ENCODE data around the gene CFAP100.

CFAP100 gene

DNA sequence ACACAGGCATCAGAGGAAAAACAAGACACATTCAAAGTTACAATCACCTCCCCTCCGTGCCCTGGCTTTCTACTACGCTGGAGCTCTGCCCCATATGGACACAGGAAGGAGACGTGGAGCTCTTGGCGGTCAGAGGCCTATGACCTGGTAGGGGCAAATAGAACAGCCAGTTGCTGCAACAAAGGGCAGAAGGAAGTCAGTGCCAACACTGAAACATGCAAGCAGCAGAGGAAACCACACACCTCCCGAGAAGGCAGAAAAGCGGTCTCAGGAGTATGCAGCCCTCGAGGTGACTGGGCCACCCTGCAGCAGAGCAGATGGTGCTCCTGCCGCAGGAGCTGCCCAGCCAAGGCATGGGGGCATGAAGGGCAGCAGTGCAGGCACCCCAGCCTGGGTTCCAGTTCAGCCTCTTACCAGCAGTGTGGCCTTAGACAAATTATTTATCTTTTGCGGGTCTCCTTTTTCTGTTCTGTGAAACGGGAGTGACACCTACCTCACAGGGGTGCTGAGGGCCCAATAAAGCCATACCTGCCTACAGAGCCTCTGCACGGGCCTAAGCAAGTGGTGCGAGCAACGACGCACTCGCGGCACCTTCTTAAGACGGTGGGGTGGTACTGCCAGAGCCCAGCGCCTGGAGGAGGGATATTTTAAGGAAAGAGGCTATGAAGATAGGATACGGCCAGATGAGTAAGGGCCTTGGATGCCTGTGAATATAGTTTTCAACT, 72.3 kb downstream of the CFAP100 start:
- DNase-seq: peak; percentile 39

DNA sequence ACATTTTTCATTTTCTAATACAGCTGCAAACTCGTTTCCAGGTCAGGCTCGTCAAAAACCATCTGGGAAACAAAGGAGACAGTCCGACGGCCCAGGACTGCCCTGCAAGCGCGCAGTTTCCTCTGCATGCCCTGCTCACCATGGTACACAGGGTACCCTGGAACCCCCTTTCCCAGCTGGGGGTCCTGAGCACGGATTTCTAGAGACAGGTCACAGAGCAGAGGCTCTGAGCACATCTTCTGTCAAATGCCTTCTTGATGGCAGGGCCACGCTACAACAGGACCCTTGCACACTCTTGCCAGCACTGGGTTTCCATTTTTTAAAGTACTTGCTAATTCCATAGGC, 72.9 kb downstream of the CFAP100 start:
- no peak for DNase-seq

DNA sequence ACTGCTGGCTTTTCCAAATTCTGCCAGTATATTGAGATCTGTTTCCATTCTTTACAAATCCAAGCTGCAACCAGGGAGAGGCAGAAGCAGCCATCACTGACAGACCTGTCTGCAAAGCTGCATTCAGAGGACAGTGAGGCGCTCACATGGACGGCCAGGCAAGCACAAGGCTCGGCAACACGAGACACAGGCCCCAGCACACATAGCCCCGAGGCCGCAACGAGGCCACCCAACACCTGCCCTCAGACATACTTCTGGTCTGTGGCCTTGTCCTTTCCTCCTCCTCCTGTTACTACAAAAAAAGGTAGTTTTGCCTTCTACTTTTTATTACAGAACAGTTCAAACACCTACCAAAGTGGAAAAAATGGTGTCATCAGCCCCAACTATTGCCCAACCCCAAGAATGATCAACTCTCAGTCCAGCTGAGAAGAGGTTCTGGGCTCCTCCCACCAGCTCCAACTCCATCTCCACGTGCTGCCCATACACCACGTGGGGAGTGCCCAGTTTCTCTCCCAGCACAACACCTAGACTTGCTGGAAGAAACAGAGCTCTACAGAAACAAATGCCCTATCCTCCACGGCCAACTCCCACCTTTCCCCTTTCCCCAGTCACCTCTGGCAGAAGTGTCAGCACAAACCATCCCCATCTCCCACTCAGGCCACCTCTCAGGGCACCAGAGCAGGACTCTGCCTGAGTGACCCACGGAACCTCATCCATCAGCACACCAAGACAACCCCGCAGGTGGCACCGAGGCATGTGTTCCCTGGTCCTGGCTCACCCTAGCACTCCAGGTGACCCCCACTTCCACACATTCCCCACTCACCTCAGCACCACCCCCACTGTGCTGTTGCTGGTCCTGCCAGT, 73.6 kb downstream of the CFAP100 start:
- DNase-seq: peak; percentile 76

DNA sequence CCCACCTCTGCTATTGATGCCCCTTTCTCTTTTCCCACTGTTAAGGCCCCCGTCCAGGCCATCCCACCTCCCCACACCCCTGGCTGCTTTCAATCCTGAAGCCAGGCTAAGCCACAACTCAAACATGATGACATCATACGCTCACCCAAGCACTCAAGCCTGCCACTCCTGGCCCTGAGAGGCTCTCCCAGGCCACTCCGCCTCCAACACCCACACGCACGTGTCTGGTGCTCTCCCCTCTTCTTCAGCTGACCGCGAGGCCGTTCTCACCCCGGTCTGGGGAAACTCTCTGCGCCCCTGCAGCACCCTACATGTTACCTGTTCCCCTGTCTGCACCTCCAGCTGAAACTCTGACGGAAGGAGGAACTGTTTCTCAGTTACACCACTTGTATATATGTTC, 74.8 kb downstream of the CFAP100 start:
- DNase-seq: no peak

DNA sequence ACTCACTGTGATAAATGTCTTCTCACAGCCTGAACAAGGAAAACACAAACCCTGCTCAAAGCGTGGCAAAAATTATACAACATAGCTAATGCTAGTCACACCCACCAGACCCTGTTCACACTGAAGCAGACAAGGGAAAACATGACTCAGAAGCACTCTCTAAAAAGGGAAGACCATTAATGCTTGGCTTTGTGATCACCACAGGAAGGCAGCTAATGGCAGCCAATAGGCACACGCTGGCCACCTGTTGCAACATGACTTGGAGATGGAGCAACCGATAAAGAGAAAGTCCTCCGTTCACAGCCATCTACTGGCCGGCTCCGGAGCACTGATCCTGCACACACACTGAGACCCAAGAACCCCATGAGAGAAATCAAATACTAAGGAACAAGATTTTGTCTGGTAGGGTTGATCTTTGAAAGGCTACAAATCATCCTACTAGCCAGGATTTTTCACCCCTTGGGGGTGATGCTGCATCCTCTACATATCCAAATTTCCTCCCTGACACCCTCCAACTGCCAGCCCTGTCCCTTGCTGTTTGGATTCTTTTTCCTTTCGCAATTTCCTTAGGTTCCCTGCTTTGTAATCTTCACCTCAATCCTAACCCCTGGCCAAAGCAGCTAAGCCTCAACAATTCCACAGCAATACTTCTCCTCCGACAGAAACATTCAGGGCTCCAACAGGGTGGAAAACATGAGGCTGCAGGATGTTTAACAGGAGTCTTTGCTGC, 77.7 kb downstream of the CFAP100 start:
- peak; percentile 100 for DNase-seq

DNA sequence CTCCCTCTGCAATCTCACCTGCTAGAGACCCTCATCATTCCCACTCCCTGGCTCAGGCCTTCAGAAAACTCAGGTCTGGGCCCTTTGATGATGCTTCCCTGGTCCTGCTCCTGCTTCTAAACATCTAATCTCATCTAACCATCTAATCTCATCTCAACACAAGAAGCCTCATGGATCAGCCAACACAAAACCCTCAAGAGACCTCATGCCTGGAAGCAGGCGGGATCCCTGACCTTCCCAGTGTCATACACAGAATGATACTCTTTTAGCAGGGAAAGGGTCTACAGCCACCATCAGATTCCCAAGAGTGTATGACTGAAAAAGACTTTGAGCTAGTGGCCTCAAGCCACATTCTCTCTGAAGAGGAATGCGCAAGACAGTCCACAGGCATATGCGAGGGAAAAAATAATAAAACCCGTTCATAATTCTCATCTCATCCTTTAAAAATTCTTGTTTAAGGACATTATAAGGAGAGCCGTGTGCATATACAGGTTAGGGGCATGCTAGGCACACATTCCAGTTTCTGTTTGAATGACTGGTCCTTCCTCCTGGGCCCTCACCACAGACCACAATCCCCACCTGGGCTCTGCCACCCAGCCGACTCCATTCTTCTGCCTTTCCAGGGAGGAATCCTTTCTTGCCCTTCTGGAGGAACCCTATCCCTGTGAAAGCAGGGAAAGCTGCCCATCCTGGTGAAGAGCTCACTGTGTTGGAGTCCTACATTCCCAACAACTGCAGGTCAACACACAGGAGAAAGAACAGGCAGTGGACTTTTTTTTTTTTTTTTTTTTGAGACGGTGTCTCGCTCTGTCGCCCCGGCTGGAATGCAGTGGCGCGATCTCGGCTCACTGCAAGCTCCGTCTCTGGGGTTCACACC, 78.8 kb downstream of the CFAP100 start:
- peak; percentile 3 for DNase-seq

DNA sequence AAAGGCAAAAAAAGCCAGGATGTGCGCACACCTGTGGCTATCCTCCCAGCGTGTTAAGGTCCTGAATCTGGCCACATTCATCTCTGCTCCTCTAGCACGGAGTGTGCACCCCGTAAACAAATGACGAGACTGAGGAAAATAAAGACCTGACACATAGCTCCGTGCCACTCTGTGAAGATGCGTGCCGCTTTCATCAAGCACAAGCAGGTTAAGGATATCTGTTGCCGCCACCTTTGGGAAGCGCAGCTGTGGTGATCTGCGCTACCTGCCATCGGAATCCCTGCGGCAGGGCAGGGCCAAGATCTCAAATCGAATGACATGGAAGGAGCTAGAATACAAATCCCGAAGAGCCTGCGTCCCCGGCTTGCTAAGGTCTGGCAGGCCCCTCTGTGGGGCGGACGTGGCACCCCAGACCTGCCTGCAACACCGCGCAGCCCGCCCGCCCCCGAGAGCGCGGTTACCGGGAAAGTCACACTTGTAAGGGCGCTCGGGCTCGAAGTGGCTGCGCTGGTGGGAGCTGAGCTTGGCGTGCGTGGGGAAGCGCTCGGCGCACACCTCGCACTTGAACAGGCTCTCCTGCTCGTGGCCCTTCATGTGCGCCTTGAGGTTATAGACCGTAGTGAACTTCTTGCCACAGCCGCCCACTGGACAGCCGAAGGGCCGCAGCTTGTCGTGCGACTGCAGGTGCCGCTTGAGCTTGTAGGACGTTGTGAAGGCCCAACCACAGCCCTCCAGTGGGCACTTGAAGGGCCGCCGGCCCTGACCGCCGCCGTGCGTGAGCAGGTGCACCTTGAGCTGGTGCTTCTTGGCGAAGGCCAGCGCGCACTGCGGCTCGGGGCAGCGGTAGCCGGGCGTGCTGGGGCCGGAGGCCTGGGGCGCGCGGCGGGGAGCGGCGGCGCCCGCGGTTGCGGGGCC, 80.0 kb downstream of the CFAP100 start:
- peak; percentile 27 for DNase-seq

DNA sequence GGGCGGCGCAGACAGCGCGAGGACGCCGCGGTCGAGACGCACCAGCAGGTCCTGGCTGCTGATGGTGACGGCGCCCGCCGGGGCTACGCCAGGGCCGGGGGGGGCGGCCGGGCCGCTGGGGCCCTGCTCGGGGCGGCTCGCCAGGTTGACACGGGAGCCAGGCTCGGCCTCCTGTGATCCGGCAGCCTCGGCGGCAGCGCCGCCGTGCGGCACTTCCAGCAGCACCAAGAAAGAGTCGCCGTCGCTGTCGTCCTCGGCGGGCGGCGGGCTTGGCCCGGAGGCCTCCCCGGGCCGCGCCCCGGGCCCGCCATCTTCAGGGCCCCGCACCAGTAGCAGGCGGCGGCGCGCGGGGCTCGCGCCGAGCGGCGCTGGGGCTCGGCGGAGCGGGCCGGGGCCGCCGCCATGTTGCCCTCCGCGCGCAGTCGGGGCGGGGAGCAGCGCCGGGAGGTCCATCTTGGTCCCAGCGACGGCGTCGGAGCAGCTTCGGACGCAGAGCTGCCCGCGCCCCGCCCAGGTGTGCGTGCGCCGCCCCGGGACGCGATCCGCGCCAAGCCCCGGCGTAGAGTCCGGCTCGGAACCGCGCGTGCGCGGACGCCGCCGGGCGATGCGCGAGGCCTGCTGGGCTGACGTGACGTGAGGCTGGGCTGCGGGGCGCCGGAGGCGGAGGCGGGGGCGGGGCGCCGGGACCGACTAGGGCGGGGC, 80.9 kb downstream of the CFAP100 start, which contains the start of gene ZXDC:
Gene ZXDC (minus strand): TSS at position 479 of the 702 bp plus-strand sequence. CDS start 26 bp downstream, at position 453.
- DNase-seq: peak; percentile 89

DNA sequence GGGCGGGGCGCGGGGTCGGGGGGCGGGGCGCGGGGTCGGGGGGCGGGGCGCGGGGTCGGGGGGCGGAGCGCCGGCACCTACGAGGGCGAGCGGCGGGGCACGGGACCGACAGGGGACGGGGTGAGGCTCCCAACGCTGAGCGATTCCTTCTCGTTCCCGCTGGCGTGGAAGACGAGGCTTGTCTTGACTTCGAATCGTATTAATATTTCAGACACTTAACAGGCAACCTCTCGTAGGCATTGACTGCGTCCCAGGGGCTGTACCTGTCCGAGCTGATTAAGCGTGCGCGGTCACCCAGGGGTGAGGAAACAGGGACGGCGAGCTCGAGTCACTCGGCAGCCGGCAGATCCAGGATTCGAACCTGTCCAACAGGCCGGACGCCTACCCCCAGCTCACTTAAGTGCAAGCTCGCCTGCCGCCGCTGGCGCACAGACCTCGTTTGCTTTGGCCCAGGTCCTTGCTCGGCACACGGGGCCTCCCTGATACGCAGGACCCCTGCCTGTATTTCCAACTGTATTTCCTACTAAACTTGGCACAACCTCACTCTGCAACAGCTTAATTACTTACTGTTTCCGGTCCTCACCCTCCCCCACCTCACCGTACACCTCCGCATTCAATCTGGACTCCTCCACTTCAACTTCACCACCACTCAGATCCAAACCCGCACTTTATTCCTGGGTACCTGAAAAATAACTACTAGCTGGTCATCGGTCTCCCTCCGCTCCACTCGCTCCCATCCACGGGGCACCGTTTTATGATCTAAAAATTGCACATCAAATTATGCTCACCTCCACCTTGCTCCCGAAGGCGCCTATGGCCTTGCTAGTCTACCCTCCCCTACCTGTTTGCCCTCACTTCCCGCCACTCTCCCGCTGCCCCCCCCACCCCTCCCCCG, 81.7 kb downstream of the CFAP100 start:
- DNase-seq: peak; percentile 36

DNA sequence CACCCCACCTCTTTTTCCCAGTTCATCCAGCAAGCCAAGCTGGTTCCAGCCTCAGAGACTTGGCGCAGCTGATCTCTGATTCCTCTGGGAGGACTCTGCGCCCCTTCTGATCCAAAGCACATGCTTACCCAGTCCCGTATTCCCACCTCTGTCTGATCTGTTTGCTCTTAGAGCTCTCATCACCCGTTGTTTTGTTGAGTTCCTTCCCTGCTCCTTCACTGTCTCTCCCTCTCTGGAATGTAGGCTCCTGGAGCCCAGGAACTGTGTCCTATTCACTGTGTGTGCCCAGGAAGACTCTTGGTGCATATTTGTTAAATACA, 82.3 kb downstream of the CFAP100 start:
- DNase-seq: no peak

DNA sequence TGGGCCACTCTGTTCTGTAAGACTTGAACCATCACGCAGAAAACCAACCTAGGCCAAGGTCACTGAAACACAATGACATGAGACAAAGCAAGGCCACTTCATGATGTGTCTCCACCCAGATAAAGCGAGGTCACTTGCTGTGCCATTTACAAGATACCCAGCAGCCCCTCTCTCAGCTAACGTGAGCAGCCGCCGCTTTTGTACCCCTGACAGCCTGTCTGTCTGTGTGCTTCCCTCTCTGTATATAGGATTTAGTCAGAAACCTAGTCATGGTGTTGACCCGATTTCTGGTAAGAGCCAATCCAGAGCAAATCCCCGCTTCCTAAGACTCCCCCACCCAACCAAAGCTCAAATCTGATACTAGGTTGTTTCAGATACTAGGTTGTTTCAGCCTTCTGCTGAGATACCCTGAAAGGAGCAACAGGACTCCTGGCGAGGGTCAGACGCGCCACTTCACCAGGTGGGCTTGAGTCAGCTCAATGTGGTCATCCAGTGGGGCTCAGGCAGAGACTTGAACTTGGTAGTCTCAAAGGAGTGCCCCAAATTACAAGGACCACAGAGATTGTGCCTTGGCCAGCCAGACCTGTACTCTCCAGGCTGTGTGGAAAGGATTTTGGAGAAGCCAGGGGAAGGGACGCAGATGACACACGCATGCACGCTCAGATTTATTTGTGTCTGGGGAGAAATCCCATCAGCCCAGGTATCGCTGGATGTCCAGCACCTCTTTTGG, 84.0 kb downstream of the CFAP100 start:
- no peak for DNase-seq

DNA sequence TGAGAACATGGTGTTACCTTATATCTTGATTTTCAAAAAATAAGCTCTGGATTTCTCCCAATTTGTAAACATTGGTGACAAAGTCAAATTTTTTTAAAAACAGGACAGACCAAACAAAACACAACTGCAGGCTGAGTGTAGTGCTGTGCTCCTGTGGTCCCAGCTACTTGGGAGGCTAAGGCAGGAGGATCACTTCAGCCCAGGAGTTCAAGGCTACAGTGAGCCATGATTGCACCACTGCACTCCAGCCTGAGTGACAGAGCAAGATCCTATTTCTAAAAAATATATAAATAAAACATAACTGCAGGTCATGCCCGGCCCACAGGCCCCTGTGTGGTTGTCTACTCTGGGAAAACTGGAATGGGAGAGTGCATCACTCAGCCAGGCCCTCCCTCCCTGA, 84.9 kb downstream of the CFAP100 start:
- DNase-seq: no peak

DNA sequence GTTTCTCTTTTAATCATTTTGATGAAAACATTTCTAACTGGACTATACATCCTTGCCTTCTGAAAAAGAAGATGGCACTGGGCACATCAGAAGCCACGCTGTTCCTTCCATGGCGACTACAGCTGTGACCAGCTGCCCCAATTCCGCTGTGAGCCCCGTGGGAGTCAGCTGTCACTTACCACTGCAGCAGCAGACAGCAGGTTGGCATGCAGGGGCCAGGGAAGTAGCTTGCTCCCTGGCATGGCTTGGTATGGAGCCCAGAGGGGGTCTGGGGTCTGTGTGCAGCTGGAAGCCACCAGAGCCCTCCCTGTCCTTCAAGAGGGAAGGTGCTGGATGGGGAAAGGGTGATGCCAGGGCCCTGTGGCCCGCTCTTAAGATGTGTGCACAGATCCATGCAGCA, 85.5 kb downstream of the CFAP100 start:
- no peak for DNase-seq

DNA sequence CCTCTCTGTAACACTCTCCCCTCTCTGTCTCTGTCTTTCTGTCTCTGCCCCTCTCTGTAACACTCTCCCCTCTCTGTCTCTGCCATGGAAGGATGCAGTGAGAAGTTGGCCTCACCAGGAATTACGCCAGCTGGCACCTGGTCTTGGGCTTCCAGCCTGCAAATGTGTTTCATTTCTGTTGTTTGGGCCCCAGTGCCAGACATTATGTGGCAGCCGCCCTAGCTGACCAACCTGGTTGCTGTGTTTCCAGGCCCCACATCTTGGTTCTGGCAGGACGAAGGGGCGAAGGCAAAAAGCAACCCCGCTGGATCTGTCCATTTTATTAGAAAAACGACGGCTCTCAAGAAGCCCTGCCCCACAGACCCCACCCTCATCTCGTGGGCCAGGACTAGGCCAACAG, 86.2 kb downstream of the CFAP100 start:
- DNase-seq: no peak

DNA sequence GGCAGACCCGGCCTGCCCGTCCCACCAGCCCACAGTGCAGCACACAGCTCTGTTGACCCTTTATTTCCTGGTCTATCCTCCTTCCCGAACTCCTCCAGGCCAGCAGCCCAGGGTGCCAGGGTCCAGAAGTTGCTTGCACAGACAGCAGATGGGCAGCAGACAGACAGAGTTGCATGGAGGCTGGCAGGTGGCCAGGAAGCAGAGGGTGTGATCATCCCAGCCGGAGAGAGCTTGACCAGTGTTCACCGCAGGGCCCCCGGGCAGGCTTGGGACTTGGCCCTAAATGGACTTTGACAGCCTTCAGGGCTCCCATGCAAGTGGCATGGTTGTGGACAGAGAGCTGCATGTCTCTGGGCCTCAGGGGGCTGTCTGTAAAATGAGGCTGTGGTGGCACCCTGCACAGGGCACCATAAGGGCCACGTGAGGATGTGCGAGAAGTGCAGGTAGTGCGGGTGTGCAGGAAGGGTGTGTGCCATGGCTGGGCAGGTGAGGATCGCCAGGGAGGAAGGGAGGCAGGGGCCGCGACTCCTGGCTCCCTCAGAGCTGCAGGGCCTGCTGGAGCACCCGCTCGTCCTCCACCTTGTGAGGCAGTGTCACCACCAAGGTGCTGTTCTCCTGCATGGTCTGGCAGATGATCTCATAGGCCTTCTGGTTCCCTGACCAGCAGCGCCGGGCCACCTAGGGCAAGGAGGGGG, 87.2 kb downstream of the CFAP100 start:
- no peak for DNase-seq

DNA sequence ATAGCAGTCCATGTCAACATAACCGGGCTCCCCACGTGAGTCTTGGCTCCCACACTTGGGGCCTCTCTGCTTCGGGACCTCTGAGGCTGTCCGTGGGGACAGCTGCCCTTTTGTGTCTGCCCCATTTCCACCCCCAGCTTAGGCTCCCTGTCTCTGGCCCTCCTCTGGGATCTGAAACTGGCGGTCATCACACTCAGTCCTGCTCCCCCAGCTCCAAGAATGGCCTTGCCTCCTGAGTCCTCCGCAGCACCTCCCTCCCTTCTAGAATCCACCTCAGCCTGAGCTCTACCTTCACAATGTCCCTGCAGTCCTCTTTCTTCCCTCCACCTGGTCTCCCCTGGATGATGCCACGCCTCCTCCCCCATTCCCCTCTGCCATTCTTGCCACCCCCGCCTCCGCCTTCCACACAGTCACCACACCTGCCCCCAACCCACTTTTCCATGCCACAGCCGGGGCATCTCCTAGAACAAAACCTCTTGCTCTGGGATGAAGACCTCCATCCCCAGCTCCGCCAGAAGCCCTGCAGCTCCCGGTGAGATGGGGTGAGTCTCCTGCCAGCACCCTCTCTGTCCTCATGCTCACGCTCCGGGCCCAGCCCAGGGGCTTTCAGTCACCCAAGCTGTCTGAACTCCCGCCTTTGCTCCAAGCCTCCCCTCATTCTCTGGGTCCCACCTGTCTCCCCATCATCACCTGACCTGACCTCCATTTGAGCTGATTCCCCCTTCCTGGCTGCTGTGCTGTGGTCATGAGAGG, 88.0 kb downstream of the CFAP100 start:
- DNase-seq: no peak

DNA sequence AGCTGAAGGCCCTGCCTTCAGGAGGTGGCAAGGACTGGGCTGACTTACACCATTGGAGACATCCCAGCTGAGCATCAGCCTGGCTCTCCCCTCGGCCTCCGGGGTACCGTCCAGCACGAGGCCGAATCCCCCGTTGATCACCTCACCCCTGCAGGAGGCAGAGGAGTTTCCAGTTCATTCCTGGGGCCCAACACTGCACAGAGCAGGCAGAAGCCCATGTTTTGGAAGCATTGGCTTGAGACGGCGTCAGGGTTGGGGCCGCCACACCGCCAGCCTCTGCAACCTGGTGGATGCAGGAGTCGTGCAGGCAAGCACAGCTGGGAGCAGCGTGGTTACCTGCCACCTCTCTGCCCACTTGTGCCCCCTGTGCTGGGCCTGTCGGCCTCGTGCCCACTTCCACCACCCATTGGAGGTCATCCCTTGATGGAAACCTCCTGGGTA, 88.6 kb downstream of the CFAP100 start:
- no peak for DNase-seq

DNA sequence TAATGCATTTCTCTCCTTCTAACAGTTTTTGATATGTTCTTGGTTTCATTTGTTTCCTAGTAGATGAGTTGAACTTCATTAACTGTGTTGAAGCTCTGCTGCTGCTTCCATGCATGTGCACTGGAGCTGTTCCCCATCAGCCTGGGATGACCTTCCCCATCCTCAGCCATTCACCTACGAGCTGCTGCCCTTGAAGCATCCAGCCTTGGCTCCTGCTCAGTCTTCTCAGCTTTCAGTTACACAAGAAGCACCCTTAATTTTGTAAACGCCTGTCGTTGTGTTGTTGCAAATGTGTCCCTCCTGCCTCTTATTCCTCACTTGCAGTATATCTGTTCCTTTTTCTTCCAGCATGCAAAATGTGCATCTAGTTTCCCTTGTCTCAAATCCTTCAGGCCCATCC, 89.4 kb downstream of the CFAP100 start:
- no peak for DNase-seq

Measured in MV-4-11 (cell line).